Measurements from ENCODE around the gene SLC17A6.

Gene SLC17A6

GRCh38 chr11:22390283-22390655 is 52.1 kb downstream of the SLC17A6 start:
- DNase-seq: no peak

GRCh38 chr11:22392561-22392960 is 54.4 kb downstream of the SLC17A6 start:
- DNase-seq: no peak

GRCh38 chr11:22405377-22405776 is 67.2 kb downstream of the SLC17A6 start:
- DNase-seq: no peak

GRCh38 chr11:22407267-22407666 is 69.1 kb downstream of the SLC17A6 start:
- no peak for DNase-seq

GRCh38 chr11:22407921-22408320 is 69.7 kb downstream of the SLC17A6 start:
- no peak for DNase-seq

- DNase-seq: no peak
Observed at GRCh38 chr11:22415476-22415875, 77.3 kb downstream of the SLC17A6 start.

- no peak for DNase-seq
Observed at GRCh38 chr11:22416462-22416861, 78.3 kb downstream of the SLC17A6 start.

GRCh38 chr11:22426915-22427314 is 88.7 kb downstream of the SLC17A6 start:
- no peak for DNase-seq
